Renal cortical epithelial cell (primary cell): ENCODE results near the gene SRP19. TPM values are rescaled to one million over a fixed set of nuclear protein-coding genes. Genes with fewer than 3 reads are reported as not detected.
A peak's percentile ranks its signal among the peaks of the same experiment; 100 is the strongest.
"Not testable (repeated sequence)": the region's sequence is repeated elsewhere in the genome, so short reads cannot be mapped to it uniquely, and the experiment has no call there.

Experiments
- DNase-seq: peaks from one replicate; pipeline ENCODE4 v3.0.0-alpha.2; 2011; ENCODE audit warnings: low read depth
- total RNA-seq: library from RNA; depleted of rRNA; stranded (reverse); fragments of >200 nt; gene quantifications from 2 replicates; pipeline ENCODE4 v1.2.3, GENCODE V29; 2014

The SRP19 gene
- total RNA-seq, 1 donor from 2014 or later = 162 TPM

DNA sequence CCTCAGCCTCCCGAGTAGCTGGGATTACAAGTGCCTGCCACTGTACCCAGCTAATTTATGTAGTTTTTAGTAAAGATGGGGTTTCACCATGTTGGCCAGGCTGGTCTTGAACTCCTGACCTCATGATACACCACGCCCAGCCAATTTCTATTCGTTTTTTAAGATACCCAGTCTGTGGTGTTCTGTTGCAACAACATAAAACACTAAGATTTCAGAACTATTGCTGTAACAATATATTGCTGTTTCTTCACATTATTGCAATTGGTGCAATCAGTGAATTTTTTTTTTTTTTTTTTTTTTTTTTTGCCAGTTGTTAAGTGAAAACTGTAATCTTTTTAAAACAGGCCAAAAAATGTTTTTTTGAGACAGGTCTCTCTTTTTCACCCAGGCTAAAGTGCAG lies 9.9 kb downstream of the SRP19 start:
- DNase-seq = no peak

DNA sequence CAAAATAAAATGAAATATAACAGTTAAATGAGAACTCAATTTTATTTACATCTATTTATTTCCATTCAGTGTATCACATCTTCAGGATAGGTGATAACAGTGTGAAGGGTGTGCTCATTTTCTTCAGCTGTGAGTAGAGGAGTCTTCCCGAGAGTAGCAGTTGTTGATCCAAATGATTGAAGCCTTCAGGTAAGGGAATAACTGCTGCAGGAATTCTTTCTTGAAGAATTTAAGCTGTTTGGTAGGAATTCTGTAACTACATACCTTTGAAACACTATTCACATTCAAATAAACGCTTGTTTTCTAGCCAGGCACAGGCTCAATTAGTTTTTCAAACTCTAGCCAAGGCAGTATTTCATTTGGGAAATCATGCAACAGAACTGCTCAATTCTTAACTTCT lies 15.3 kb downstream of the SRP19 start:
- DNase-seq = no peak

- no peak for DNase-seq
Measured at GRCh38 chr5:112878101-112878500, 17.0 kb downstream of the SRP19 start.

- DNase-seq = peak; percentile 74
Measured at GRCh38 chr5:112878760-112879159, 17.7 kb downstream of the SRP19 start.

DNA sequence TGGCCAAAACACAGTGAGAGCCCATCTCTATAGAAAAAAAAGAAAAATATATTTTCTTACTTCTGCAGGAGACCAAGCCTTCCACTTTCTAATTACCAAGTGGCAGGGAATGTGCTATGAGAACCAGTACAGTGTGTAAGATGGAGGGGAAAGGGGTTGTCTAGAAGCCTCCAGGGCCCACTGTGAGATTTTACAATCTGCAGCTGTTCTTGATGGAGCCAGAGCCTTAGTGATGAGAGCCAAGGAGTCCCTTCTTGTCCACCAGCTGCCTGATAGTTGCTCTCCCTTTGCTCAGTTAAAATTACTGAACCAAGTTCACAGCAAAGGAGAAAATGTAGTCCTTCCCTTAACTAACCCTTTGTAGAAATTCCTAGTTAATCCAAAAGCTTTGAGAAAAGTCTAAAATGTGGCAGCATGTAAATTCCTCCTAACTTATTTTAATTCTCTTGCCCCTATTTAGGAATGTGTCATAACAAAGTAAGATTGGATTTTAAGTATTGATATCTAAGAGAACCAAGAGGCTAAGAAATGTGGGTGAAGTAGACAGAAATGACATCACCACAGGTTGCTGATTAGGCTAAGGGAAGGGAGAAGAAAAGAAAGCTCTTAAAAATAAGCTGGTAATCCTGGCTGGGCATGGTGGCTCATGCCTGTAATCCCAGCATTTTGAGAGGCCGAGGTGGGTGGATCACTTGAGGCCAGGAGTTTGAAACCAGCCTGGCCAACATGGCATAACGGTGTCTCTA lies 19.3 kb downstream of the SRP19 start:
- DNase-seq = no peak

DNA sequence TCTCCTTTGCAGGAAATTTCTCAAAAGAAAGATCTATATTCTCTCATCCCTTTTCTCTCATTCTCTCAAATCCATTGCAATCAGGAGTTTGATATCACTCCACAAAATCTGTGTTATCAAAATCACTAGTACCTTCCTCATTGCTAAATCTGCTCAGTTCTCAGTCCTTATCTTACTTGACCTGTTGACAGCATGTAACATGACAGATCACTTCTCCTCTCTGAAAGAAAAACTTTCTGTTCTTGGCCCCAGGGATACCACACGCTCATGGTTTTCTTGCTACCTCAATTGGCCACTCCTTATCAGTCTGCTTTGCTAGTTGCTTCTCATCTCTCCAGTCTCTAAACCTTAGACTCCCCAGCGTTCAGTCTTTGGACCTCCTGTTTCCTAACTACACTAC lies 22.1 kb downstream of the SRP19 start:
- no peak for DNase-seq

DNA sequence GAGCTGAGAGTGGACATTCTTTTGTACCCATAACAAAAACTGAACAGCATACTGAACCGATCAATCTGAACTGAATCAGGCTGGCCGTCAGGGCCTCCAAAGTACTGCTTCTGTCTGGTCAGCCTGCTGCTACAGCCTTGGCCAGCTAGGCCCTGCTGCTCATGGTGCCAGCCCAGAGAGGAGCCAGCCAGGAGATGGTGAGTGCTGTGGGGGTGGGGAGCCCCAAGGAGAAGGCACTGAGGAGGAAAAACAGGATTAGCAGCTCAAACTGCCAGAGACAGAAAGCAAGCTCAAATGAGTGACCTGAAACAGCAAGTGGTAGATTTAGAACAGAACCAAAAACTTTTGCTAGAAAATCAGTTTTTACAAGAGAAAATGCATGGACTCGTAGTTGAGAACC lies 23.9 kb downstream of the SRP19 start:
- no peak for DNase-seq

DNA sequence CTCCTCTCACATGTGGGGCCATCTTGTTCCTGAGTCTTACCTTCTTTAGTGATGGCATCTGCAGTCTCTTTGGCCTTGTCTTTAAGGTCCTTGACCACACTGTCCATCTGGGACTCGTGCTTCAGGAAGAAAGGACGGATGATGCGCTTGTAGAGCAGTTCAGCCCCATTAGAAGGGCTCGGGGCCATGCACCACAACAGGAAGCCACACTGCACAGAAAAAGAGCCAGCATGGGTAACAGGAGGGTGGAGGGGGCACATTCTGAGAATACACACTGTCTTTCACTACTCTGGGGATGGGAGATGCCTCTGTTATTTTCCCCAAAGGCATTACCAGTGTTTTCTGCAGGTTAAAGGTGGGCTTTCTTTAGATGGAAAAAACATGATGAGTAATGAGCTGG lies 25.9 kb downstream of the SRP19 start:
- DNase-seq = no peak

DNA sequence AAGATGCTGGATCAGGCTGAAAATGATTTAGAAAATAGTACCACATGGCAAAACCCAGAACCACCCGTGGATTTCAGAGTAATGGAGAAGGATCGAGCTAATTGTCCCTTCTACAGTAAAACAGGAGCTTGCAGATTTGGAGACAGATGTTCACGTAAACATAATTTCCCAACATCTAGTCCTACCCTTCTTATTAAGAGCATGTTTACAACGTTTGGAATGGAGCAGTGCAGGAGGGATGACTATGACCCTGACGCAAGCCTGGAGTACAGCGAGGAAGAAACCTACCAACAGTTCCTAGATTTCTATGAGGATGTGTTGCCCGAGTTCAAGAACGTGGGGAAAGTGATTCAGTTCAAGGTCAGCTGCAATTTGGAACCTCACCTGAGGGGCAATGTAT lies 31.0 kb downstream of the SRP19 start:
- DNase-seq = not testable (repeated sequence)

- no peak for DNase-seq
Measured at GRCh38 chr5:112892776-112893175, 31.7 kb downstream of the SRP19 start.

- DNase-seq = no peak
Measured at GRCh38 chr5:112895682-112896081, 34.6 kb downstream of the SRP19 start.

GRCh38 chr5:112902561-112902960 lies 41.5 kb downstream of the SRP19 start:
- DNase-seq = no peak

- not testable (repeated sequence) for DNase-seq
Measured at GRCh38 chr5:112904996-112905395, 43.9 kb downstream of the SRP19 start.

- no peak for DNase-seq
Measured at GRCh38 chr5:112906637-112907036, 45.5 kb downstream of the SRP19 start.

DNA sequence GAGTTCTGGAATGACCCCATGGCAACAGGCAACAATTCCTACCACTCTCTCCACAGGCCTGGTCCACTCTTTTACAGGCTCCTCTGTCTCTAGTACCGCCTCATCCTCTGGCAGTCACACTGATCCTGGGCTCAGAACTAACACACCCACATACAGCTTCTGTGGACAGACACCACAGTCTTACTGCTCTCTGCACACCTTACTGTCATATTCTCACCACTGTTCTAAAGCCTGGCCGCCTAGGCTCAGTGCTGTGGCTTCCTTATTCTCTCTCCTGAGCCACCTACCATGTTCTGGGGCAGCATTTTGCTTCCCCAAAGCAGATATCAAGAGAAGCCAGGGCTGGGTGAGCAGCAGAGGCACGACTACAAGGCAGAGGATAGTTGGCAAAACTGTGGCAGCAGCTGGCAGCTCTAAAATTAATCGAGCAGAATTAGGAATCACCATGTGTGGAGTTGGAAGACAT lies 46.1 kb downstream of the SRP19 start:
- DNase-seq = no peak

- DNase-seq = peak; percentile 60
Measured at GRCh38 chr5:112908854-112909253, 47.8 kb downstream of the SRP19 start.

- DNase-seq = no peak
Measured at GRCh38 chr5:112910529-112910928, 49.4 kb downstream of the SRP19 start.

DNA sequence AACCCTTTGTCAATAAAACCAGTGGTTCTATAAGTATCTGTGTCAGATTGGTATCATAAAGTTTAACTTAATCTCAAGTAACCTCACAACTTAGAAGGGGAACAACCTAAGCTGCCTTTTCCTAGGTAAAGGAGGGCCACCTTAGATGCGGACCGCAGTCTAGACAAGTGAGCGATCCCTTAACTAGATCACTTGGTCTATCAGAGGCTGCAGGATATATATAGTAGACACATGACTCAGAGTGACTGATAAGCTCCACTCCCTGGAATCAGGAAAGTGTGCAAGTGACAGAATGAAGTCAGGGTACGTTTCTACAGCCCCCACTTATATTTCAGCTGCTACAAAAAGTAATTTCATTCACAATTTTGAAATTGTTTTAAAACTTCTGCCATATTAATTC lies 53.5 kb downstream of the SRP19 start:
- peak; percentile 12 for DNase-seq

DNA sequence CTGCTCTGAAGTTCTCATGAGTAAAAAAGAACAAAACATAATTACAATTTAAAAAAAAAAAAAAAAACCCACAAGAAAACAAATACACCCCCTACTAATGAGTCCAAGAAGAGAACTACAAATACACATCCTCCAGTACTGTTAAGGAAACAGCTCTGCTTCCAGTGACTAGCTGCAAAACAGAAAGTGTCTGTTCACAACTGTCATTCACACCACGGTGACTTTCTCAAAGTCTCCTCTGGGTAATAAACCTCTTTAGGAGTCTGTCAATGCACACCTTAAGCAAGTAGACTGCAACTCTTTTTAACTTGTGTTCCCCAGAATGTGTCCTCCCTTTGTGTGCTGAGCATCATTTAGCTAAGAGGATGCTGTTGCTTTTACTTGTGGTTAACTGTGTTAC lies 54.7 kb downstream of the SRP19 start:
- DNase-seq = no peak

GRCh38 chr5:112917453-112917995 lies 56.4 kb downstream of the SRP19 start:
- DNase-seq = no peak

- DNase-seq = no peak
Measured at GRCh38 chr5:112918136-112918535, 57.0 kb downstream of the SRP19 start.

DNA sequence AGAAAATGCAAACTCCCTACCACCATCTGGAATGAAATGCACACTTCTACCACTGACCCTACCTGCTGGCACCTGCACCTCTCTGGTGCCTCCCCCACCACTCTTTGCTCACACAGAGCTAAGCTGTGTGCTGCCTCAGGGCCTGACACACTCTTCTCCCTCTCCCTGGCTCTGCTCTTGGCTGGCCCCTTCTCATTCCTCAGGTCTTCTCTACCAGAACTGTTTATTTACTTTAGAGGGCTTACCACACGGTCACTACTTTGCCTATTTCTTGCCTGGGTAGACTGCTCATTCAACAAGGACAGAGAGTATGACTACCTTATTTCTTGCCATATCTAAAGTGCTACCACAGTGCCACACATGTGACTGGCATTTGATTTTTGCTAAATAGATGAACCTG lies 57.6 kb downstream of the SRP19 start:
- DNase-seq = peak; percentile 77
